Omental fat pad (tissue), 4 donors: ENCODE measurements around the gene AFDN. TPM values are rescaled to one million over a fixed set of nuclear protein-coding genes. Genes with fewer than 3 reads are reported as not detected.

Experiments used
- ATAC-seq: fragments of 150-250 bp; one replicate; pipeline ENCODE4 v1.9.1; 2016; ENCODE audit warnings: mild to moderate bottlenecking, moderate library complexity; ENCODE audit not compliant: low FRiP score
- DNase-seq: peaks from one replicate; pipeline ENCODE4 v3.0.0-alpha.2; 2019; ENCODE audit warnings: low spot score
- total RNA-seq, 4 donors: library from RNA; depleted of rRNA; stranded (reverse); fragments of >200 nt; gene quantifications; one replicate each; pipeline ENCODE4 v1.1.0, GENCODE V29; 2016
- TF ChIP-seq, protein P1 (sequence below), 3 donors: fragments of 450-650 bp; IDR thresholded peaks; one replicate each; pipeline ENCODE4 v1.5.1; 2016 to 2017; ENCODE audit warnings: antibody characterized with exemption in 3 of 3, mild to moderate bottlenecking in 3 of 3, moderate library complexity in 2 of 3

Gene AFDN
- total RNA-seq, 4 donors from 2014 or later, result 114 to 166 (median 125) TPM

DNA sequence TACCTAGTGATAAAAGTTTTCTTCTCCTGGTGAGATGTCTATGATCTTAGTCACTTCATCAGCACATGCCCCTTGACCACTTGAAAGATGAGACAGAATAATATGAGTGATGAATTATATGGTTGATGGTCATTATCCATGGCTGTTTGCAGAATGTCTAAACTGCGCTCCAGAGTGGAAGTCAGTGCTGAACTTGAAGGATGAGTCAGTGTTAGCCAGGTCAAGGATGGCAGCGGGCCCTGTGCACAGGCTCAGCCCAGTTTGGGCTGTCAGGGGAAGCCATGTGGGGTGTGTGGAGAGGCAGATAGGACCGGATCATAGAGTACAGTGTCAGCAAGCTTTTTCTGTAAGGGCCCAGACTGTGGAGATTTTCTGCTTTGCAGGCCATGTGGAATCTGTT lies 103.6 kb downstream of the AFDN start:
- DNase-seq (no peak), ATAC-seq (no peak)
- TF ChIP-seq, protein P1, sequence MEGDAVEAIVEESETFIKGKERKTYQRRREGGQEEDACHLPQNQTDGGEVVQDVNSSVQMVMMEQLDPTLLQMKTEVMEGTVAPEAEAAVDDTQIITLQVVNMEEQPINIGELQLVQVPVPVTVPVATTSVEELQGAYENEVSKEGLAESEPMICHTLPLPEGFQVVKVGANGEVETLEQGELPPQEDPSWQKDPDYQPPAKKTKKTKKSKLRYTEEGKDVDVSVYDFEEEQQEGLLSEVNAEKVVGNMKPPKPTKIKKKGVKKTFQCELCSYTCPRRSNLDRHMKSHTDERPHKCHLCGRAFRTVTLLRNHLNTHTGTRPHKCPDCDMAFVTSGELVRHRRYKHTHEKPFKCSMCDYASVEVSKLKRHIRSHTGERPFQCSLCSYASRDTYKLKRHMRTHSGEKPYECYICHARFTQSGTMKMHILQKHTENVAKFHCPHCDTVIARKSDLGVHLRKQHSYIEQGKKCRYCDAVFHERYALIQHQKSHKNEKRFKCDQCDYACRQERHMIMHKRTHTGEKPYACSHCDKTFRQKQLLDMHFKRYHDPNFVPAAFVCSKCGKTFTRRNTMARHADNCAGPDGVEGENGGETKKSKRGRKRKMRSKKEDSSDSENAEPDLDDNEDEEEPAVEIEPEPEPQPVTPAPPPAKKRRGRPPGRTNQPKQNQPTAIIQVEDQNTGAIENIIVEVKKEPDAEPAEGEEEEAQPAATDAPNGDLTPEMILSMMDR (IDR thresholded peaks at IDR 0.05), result no peak

DNA sequence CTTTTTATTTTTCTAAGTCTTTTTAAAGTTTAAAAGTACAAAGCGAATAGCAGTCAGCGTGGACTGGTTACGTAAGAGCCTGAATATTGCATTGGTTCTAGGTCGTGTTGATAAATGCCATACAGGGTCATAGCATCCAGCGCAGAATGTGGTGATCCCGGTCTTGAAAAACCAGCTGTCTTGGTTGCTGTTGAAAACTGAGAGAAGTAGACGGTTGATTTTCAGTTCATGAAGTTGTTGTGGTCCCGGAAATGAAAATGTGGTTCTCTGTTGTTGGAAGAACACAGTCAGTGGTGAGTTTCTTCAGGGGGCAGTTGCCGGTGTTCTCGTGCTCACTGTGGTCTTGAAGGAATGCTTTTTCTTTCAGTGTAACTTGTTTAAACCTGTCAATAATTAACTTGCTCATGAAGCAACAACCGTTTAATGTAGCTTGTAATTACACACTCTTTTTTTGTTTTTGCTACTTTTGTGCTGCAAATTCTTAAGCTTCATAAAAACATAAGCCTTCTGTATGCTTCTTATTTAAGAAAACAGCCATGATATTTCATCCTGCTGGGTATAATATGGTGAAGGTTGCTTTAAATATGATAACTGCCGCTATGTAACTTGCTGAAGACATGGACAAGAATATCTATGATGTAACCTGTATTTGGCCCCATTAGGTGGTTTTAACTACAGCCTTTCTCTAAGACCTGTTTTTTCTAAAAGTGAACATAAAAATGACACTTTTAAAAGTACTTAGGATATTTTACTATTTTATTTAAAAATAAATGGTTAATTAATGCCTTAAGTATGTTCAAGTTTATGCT lies 106.0 kb downstream of the AFDN start:
- ATAC-seq (no peak), DNase-seq (no peak)
- TF ChIP-seq, protein P1 (IDR thresholded peaks at IDR 0.05), result no peak

DNA sequence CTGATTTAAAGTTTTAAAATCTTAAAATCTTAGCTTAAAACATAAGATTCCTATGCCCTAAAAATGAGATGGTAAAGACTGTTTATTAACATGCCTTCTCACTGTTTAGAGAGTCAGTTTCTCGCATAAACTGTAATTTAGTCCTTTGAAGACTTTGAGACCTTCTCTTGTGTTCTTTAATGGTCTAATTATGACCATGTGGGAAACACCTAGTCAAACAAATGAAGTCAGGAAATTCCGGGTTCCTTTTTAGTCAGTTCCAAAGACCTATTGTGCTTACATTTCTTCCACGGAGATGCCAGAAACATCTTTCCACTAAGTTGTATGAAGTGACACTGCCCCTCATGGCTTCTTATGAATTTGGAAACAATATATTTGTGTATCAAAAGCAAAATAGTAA lies 106.6 kb downstream of the AFDN start:
- DNase-seq (no peak), ATAC-seq (no peak)
- TF ChIP-seq, protein P1 (IDR thresholded peaks at IDR 0.05), result no peak

DNA sequence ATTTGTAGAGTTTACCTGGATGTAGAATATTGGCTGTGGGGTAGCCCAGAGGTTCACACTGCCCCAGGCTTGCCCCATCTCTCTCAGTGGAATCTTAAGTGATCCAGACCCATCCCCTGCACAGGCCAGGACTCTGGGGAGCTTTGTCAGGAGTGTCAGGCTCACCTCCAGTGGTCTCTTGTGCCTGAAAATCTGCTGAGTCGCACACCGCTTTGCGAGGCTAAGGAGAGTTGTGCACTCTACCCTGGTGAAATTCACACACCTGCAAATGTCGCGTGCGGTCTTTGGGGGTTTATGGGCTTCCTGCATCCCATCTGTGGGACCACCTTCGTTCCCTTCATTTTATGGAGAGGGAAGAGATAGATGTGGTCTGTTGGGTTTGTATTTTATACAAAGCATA lies 107.1 kb downstream of the AFDN start:
- ATAC-seq (no peak), DNase-seq (no peak)
- TF ChIP-seq, protein P1 (IDR thresholded peaks at IDR 0.05), result no peak

DNA sequence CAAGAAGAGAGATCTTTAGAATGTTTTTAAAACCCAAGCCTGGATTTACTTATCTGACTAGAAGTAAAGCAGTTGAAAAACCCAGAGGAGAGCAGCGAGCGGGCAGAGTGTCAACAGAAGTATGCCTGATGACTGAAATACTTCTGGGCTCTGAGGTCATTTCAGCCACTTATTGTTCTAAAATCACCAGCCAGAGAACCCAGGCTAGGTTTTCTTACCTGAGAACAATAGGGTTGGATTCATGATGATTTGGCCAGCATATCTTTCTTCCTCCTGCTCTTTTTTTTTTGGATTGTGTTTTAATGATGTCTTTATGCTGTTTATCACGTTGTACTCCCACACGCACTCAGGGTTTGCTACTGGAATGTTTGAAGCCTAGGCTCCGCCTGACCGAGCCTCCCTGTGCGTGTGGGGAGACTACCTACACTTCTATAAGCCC lies 107.7 kb downstream of the AFDN start:
- TF ChIP-seq, protein P1 (IDR thresholded peaks at IDR 0.05), result no peak
- DNase-seq (no peak), ATAC-seq (no peak)

DNA sequence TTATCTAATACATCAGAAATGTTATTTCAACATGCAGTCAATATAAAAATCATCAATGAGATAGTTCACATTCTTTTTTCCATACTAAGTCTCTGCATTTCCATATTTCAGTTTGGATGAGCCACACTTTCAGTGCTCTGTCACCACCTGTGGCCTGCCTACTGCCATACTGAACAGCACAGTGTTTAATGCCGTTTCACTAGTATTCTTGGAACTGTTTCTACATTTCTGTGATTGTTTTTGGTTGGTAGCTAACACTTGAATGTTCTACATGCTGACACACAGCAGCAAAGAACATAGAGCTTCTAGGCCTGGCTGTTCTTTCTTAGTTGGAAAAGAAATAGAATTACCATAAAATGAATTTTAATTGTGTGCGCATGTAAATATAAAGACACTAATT lies 109.3 kb downstream of the AFDN start:
- DNase-seq, result no peak
- TF ChIP-seq, protein P1 (IDR thresholded peaks at IDR 0.05), result no peak
- ATAC-seq, result no peak

DNA sequence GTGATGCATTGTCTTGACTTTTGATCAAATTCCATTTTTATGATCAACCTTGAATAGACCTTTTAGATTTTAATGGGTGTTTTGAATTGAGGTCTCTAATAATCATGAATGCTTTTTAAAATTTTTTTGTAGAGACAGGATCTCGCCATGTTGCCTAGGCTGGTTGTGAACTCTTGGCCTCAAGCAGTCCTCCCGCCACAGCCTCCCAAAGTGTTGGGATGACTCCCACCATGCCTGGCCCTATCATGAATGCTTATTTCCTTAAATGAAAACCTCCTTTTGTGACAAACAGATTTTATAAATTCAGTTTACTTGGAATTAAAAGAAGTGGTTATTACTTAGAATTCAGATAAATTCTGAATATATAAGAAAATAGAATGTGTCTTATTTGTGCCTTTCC lies 110.6 kb downstream of the AFDN start:
- TF ChIP-seq, protein P1 (IDR thresholded peaks at IDR 0.05), result no peak
- ATAC-seq (no peak), DNase-seq (no peak)
